GM18858 (cell line): ENCODE measurements around the gene PPP1R14C.
"Not testable (repeated sequence)": the region's sequence is repeated elsewhere in the genome, so short reads cannot be mapped to it uniquely, and the experiment has no call there.

Experiments used
- ATAC-seq: cut with Tn5 transposase; IDR thresholded peaks from one replicate; pipeline ENCODE4 v1.9.1; 2021; ENCODE audit not compliant: unreplicated experiment

Gene PPP1R14C

GRCh38 chr6:150137711-150138110 is 5.1 kb upstream of the PPP1R14C start:
- ATAC-seq, result not testable (repeated sequence)

GRCh38 chr6:150138638-150139037 is 4.2 kb upstream of the PPP1R14C start:
- ATAC-seq, result no peak

GRCh38 chr6:150139533-150139932 is 3.3 kb upstream of the PPP1R14C start:
- no peak for ATAC-seq

GRCh38 chr6:150140236-150140969 is 2.4 kb upstream of the PPP1R14C start:
- no peak for ATAC-seq

- ATAC-seq, result no peak
Observed at GRCh38 chr6:150142097-150142669, 661 bp upstream of the PPP1R14C start.

GRCh38 chr6:150143516-150144293 is 861 bp downstream of the PPP1R14C start:
- no peak for ATAC-seq

- no peak for ATAC-seq
Observed at GRCh38 chr6:150144294-150144868, 1.5 kb downstream of the PPP1R14C start.

GRCh38 chr6:150145427-150145826 is 2.6 kb downstream of the PPP1R14C start:
- no peak for ATAC-seq

- no peak for ATAC-seq
Observed at GRCh38 chr6:150145830-150146229, 3.0 kb downstream of the PPP1R14C start.

GRCh38 chr6:150146436-150146835 is 3.6 kb downstream of the PPP1R14C start:
- no peak for ATAC-seq

- ATAC-seq, result no peak
Observed at GRCh38 chr6:150149146-150149545, 6.3 kb downstream of the PPP1R14C start.

GRCh38 chr6:150150458-150150820 is 7.6 kb downstream of the PPP1R14C start:
- ATAC-seq, result no peak

GRCh38 chr6:150150821-150151646 is 8.2 kb downstream of the PPP1R14C start:
- ATAC-seq, result no peak

- no peak for ATAC-seq
Observed at GRCh38 chr6:150152891-150153876, 10.3 kb downstream of the PPP1R14C start.

GRCh38 chr6:150153905-150154492 is 11.2 kb downstream of the PPP1R14C start:
- ATAC-seq, result no peak

GRCh38 chr6:150156460-150156859 is 13.6 kb downstream of the PPP1R14C start:
- no peak for ATAC-seq

GRCh38 chr6:150157081-150157480 is 14.2 kb downstream of the PPP1R14C start:
- ATAC-seq, result no peak

GRCh38 chr6:150159757-150160156 is 16.9 kb downstream of the PPP1R14C start:
- ATAC-seq, result no peak

- no peak for ATAC-seq
Observed at GRCh38 chr6:150163970-150164369, 21.1 kb downstream of the PPP1R14C start.
